SJCRH30 (cell line): ENCODE data around the gene UTF1. TPM values are rescaled to one million over a fixed set of nuclear protein-coding genes. Genes with fewer than 3 reads are reported as not detected.

Source experiments
- DNase-seq, 2 experiments: peaks; one replicate each; pipeline ENCODE4 v3.0.0-alpha.2; 2015 to 2020
- H3K27ac ChIP-seq: fragments of 250-450 bp; sonication (Bioruptor Pico); 2 replicates; pipeline ENCODE4 v1.5.1; 2020; ENCODE audit warnings: mild to moderate bottlenecking, moderate library complexity
- H3K27me3 ChIP-seq: fragments of 250-450 bp; sonication (Bioruptor Pico); 2 replicates; pipeline ENCODE4 v1.5.1; 2020; ENCODE audit warnings: mild to moderate bottlenecking, moderate library complexity
- H3K36me3 ChIP-seq: fragments of 250-450 bp; sonication (Bioruptor Pico); 2 replicates; pipeline ENCODE4 v1.5.1; 2020; ENCODE audit warnings: mild to moderate bottlenecking, moderate library complexity
- H3K4me1 ChIP-seq: fragments of 250-450 bp; sonication (Bioruptor Pico); 2 replicates; pipeline ENCODE4 v1.5.1; 2020; ENCODE audit warnings: mild to moderate bottlenecking, moderate library complexity
- H3K4me3 ChIP-seq: fragments of 250-450 bp; sonication (Bioruptor Pico); 2 replicates; pipeline ENCODE4 v1.5.1; 2020; ENCODE audit warnings: mild to moderate bottlenecking, moderate library complexity
- H3K9me3 ChIP-seq: fragments of 250-450 bp; sonication (Bioruptor Pico); replicated peaks from 2 replicates; pipeline ENCODE4 v1.5.1; 2020; ENCODE audit warnings: mild to moderate bottlenecking, moderate library complexity
- total RNA-seq: library from RNA; depleted of rRNA; stranded (reverse); fragments of >200 nt; shearing (Covaris generic); gene quantifications from 2 replicates; pipeline ENCODE4 v1.2.3, GENCODE V29; 2014

UTF1 gene
- total RNA-seq, 1 experiment from 2014 or later, result not detected

- no peaks in the 10 kb centered on the region for H3K4me1 ChIP-seq
- H3K36me3 ChIP-seq, result no peaks in the 10 kb centered on the region
- no peak for DNase-seq
- no peaks in the 10 kb centered on the region for H3K9me3 ChIP-seq
- H3K27ac ChIP-seq, result no peak overlapping the region
- H3K4me3 ChIP-seq, result no peak overlapping the region
- no peaks in the 10 kb centered on the region for H3K27me3 ChIP-seq
Measured at GRCh38 chr10:133201948-133202725, 27.9 kb upstream of the UTF1 start.

GRCh38 chr10:133202778-133203651, 27.0 kb upstream of the UTF1 start:
- no peak for DNase-seq
- no peaks in the 10 kb centered on the region for H3K36me3 ChIP-seq
- no peaks in the 10 kb centered on the region for H3K9me3 ChIP-seq
- H3K27ac ChIP-seq, result no peak overlapping the region
- no peaks in the 10 kb centered on the region for H3K27me3 ChIP-seq
- H3K4me3 ChIP-seq, result no peak overlapping the region
- H3K4me1 ChIP-seq, result no peaks in the 10 kb centered on the region

- Histone ChIP-seq H3K9me3 (no peaks in the 10 kb centered on the region), H3K4me1 (no peaks in the 10 kb centered on the region), H3K27me3 (no peaks in the 10 kb centered on the region), H3K36me3 (no peaks in the 10 kb centered on the region), H3K27ac (no peak overlapping the region), H3K4me3 (no peak overlapping the region)
- no peak for DNase-seq
Measured at GRCh38 chr10:133203652-133204195, 26.3 kb upstream of the UTF1 start.

GRCh38 chr10:133204226-133205015, 25.6 kb upstream of the UTF1 start:
- DNase-seq, result no peak
- no peak overlapping the region for H3K4me3 ChIP-seq
- H3K9me3 ChIP-seq, result no peaks in the 10 kb centered on the region
- H3K27me3 ChIP-seq, result no peaks in the 10 kb centered on the region
- no peaks in the 10 kb centered on the region for H3K36me3 ChIP-seq
- H3K27ac ChIP-seq, result no peak overlapping the region
- no peaks in the 10 kb centered on the region for H3K4me1 ChIP-seq

GRCh38 chr10:133205146-133205545, 24.9 kb upstream of the UTF1 start:
- Histone ChIP-seq H3K4me3 (no peak overlapping the region), H3K4me1 (no peaks in the 10 kb centered on the region), H3K27me3 (no peaks in the 10 kb centered on the region), H3K27ac (no peak overlapping the region), H3K9me3 (no peaks in the 10 kb centered on the region), H3K36me3 (no peaks in the 10 kb centered on the region)
- DNase-seq, result no peak

- no peaks in the 10 kb centered on the region for H3K27me3 ChIP-seq
- no peaks in the 10 kb centered on the region for H3K9me3 ChIP-seq
- no peak for DNase-seq
- no peaks in the 10 kb centered on the region for H3K36me3 ChIP-seq
- no peak overlapping the region for H3K4me3 ChIP-seq
- no peak overlapping the region for H3K27ac ChIP-seq
- H3K4me1 ChIP-seq, result no peaks in the 10 kb centered on the region
Measured at GRCh38 chr10:133206356-133207040, 23.5 kb upstream of the UTF1 start.

GRCh38 chr10:133207041-133207600, 22.9 kb upstream of the UTF1 start:
- Histone ChIP-seq H3K9me3 (no peaks in the 10 kb centered on the region), H3K4me1 (no peaks in the 10 kb centered on the region)
- no peak for DNase-seq

GRCh38 chr10:133207627-133208026, 22.4 kb upstream of the UTF1 start:
- DNase-seq, result no peak

More at GRCh38 chr10:133207041-133207600, 22.9 kb upstream of the UTF1 start:
- Histone ChIP-seq H3K36me3 (no peaks in the 10 kb centered on the region), H3K4me3 (no peak overlapping the region), H3K27me3 (no peaks in the 10 kb centered on the region), H3K27ac (no peak overlapping the region)

GRCh38 chr10:133208466-133208865, 21.6 kb upstream of the UTF1 start:
- Histone ChIP-seq H3K27me3 (no peaks in the 10 kb centered on the region), H3K27ac (no peak overlapping the region), H3K4me1 (no peaks in the 10 kb centered on the region), H3K4me3 (no peak overlapping the region), H3K36me3 (no peaks in the 10 kb centered on the region), H3K9me3 (no peaks in the 10 kb centered on the region)
- no peak for DNase-seq

More at GRCh38 chr10:133207627-133208026, 22.4 kb upstream of the UTF1 start:
- H3K27ac ChIP-seq, result no peak overlapping the region
- no peak overlapping the region for H3K4me3 ChIP-seq
- no peaks in the 10 kb centered on the region for H3K36me3 ChIP-seq
- no peaks in the 10 kb centered on the region for H3K4me1 ChIP-seq
- no peaks in the 10 kb centered on the region for H3K9me3 ChIP-seq
- H3K27me3 ChIP-seq, result no peaks in the 10 kb centered on the region

GRCh38 chr10:133209117-133209516, 20.9 kb upstream of the UTF1 start:
- Histone ChIP-seq H3K4me1 (no peaks in the 10 kb centered on the region), H3K27me3 (no peaks in the 10 kb centered on the region), H3K9me3 (no peaks in the 10 kb centered on the region), H3K4me3 (no peak overlapping the region), H3K27ac (no peak overlapping the region), H3K36me3 (no peaks in the 10 kb centered on the region)
- DNase-seq, result no peak

GRCh38 chr10:133209641-133210040, 20.4 kb upstream of the UTF1 start:
- Histone ChIP-seq H3K27me3 (no peaks in the 10 kb centered on the region), H3K4me1 (no peaks in the 10 kb centered on the region), H3K4me3 (no peak overlapping the region), H3K27ac (no peak overlapping the region), H3K9me3 (no peaks in the 10 kb centered on the region), H3K36me3 (no peaks in the 10 kb centered on the region)
- no peak for DNase-seq

GRCh38 chr10:133210398-133211140, 19.4 kb upstream of the UTF1 start:
- Histone ChIP-seq H3K27me3 (no peaks in the 10 kb centered on the region), H3K9me3 (no peaks in the 10 kb centered on the region), H3K4me1 (no peaks in the 10 kb centered on the region), H3K27ac (no peak overlapping the region), H3K36me3 (no peaks in the 10 kb centered on the region), H3K4me3 (no peak overlapping the region)
- no peak for DNase-seq

GRCh38 chr10:133211141-133211830, 18.7 kb upstream of the UTF1 start:
- Histone ChIP-seq H3K9me3 (no peaks in the 10 kb centered on the region), H3K4me1 (no peaks in the 10 kb centered on the region), H3K4me3 (no peak overlapping the region), H3K27me3 (no peaks in the 10 kb centered on the region), H3K27ac (no peak overlapping the region), H3K36me3 (no peaks in the 10 kb centered on the region)
- no peak for DNase-seq
